Activated CD8-positive, alpha-beta memory T cell treated with anti-CD3 and anti-CD28 coated beads for 36 hours (primary cell): ENCODE measurements around the gene ILRUN. TPM values are rescaled to one million over a fixed set of nuclear protein-coding genes. Genes with fewer than 3 reads are reported as not detected.
"Not testable (repeated sequence)": the region's sequence is repeated elsewhere in the genome, so short reads cannot be mapped to it uniquely, and the experiment has no call there.

Experiments
- CTCF ChIA-PET: fragments of 350-600 bp; sonication (Branson Sonifier 250); formaldehyde crosslinking; loops from one replicate; lab custom pipeline; 2021; ENCODE audit warnings: antibody characterized with exemption; lab: Charles Lee
- POLR2A ChIA-PET: fragments of 350-600 bp; sonication (Branson Sonifier 250); formaldehyde crosslinking; loops from one replicate; lab custom pipeline; 2021; ENCODE audit warnings: antibody characterized with exemption; lab: Charles Lee
- total RNA-seq, 2 experiments: library from RNA; stranded (reverse); gene quantifications; one replicate each; pipeline ENCODE4 v1.2.3, GENCODE V29; 2021

The ILRUN gene
- 10 to 100 TPM; 49.0 to 53.8 TPM for total RNA-seq

DNA sequence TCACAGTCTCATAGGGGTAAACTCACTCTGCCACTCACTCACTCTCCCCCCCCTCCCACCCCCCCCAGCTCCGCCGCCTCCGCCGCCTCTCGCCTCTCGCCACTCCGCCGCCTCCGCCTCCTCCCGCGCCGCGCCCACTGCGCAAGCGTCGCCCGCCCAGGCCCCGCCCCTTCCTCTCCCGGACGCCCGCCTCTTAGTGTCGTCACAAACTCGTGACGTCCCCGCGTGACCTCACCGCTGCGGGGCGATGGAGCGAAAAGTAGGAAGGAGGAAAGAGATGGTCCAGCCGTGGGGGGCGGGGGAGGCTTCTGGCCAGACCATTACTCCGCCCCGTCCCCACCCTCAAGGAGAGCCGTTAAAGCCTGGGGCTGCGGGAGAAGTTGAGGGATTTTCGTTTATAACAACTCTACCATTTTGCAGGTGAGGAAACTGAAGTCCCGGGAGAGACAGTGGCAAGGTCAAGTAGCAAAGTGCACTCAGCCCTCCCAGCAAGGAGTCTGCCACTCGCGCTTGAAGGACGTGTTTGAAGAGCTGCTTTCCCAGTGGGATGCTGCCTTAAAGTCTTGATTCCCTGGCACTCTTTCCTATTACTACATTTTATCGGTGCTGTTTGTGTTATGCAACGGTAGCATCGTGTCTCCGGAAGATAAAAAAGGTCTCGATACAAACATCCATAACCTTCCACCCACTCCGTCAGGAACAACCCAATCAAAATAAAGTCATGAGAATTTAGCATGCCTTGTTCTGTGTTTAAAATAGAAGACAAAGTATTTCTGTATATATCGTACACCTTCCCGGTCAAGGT, at the start of gene ILRUN:
Gene ILRUN, minus strand, starts transcription at position 29 of the 805 bp plus-strand sequence. CDS start 164 bp downstream, outside the sequence.
- CTCF ChIA-PET: interaction anchor here (1.5 kb wide), 1 partner anchor 23 kb away, joined by 3 read pairs; no protein-coding TSS in a partner anchor
- POLR2A ChIA-PET: interaction anchor here (0.5 to 1.5 kb wide), 8 partner anchors 24 to 449 kb away, joined by 3 to 7 read pairs (median 4); partner anchors contain the start of gene SNRPC

DNA sequence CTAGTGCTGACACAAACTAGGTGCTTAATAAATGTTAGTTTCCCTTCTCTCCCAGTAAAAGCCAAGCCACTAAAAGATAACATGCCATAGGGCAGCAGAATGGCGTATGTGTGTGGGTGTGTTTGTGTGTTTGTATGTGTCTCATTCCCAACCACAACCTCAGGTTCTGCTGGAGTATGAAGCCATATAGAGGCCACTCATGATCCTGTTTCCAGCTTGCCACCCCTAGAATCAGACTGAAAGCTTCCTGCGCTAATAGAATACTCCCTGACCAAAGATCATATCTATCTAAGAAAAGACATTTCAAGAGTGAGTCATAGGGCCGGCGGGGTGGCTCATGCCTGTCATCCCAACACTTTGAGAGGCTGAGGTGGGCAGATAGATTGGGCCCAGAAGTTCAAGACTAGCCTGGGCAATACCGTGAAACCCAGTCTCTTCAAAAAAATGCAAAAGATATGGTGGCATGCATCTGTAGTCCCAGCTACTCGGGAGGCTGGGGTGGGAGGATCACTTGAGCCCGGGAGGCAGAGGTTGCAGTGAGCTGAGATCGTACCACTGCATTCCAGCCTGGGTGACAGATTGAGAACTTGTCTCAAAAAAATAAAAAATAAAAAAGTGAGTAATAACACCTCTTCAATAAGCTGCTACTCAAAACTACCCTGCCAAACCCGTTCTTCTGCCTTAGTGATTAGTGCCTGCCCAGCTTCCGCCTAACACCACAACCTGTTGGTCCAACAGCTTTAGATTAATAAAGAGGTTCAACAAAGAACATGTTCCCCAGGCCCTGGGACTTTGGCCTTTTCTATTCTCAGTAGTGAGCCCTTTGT, 48.9 kb upstream of the ILRUN start:
- ChIA-PET CTCF (no interaction called here), POLR2A (no interaction called here)

DNA sequence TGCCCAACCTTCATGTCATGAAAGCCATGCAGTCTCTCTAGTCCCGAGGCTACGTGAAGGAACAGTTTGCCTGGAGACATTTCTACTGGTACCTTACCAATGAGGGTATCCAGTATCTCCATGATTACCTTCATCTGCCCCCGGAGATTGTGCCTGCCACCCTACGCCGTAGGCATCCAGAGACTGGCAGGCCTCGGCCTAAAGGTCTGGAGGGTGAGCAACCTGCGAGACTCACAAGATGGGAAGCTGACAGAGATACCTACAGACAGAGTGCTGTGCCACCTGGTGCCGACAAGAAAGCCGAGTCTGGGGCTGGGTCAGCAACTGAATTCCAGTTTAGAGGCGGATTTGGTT, 47.7 kb upstream of the ILRUN start:
- POLR2A ChIA-PET, CTCF ChIA-PET: not testable (repeated sequence)

DNA sequence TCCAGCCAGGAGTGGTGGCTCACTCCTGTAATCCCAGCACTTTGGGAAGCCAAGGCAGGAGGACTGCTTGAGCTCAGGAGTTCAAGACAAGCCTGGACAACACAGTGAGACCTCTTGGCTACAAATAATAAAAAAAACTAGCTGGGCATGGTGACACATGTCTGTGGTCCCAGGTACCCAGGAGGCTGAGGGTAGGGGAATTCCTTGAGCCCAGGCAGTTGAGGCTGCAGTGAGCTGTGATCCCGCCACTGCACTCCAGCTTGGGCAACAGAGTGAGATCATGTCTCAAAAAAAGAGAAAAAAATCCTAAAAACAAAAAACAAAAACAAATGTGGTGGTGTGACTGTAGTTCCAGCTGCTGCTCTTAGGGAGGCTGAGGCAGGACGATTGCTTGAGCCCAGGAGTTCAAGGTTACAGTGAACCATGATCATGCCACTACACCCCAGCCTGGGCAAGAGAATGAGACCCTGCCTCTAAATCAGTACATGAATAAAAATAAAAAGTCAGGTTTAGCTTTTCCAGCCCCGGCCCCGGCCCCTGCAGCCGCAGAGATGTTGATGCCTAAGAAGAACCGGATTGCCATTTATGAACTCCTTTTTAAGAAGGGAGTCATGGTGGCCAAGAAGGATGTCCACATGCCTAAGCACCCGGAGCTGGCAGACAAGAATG, 47.2 kb upstream of the ILRUN start:
- POLR2A ChIA-PET: no interaction called here
- CTCF ChIA-PET: no interaction called here

DNA sequence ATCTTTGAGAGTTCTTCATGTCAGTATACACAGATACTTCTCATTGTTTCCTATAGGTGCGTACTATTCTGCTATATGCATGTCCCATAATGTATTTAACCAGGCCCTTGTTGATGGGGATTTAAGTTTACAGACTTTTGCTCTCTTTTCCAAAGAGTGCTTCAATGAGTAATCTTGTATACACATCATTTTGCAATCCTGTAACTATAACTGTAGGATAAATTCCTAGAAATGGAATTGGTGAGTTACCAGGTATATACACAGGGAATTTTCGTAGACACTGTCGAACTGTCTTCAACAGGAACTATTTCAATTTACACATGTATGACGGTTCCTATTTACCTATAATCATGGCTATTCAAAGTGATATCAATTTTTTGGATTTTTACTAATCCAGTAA, 45.5 kb upstream of the ILRUN start:
- ChIA-PET POLR2A (no interaction called here), CTCF (interaction anchor here (0.6 to 0.9 kb wide), 2 partner anchors 12 to 389 kb away, joined by 3 to 5 read pairs; no protein-coding TSS in a partner anchor)

DNA sequence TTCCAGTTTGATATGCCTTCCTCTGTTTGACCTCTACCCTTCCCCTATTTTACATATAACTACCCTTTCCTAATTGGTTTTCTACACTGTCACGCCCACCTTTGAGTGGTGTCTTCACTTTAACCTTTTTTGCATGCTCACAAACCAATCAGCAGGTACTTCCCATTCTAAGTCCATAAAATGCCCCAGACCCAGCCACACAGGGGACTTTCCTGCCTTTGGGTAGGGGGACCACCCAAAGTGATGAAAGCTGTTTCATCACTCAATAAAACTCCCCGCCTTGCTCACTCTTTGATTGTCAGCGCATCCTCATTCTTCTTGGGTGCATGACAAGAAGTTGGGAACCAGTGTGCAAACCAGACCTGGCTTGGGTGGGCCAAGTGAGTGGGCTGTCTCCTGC, 40.3 kb upstream of the ILRUN start:
- CTCF ChIA-PET: no interaction called here
- POLR2A ChIA-PET: interaction anchor here (0.6 kb wide), 1 partner anchor 22 kb away, joined by 3 read pairs; no protein-coding TSS in a partner anchor

DNA sequence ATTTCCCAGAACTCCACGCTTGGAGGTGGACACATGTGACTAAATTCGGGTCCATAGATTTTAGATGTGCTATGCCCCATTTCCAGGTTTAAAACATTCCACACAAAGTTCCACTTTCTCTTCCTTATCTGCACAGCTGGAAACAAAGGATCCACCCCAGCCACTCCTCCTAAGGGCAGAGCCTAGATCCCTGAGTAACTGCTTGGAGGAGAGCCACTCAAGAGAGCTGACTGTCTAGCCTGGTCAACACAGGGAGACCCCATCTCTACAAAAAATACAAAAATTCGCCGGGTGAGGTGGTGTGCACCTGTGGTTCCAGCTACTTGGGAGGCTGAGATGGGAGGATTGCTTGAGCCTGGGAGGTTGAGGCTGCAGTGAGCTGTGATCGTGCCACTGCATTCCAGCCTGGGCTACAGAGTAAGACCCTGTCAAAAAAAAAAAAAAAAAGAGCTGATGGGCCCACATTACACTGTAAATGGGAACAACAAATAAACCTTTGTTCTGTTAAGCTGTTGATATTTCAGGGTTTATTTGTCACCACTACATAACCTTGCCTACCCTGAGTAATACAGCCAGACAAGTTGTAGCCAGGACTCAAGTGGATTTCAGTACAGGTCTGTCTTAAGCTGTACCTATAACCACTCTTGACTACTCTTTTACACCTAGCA, 35.0 kb upstream of the ILRUN start:
- CTCF ChIA-PET: no interaction called here
- POLR2A ChIA-PET: no interaction called here

DNA sequence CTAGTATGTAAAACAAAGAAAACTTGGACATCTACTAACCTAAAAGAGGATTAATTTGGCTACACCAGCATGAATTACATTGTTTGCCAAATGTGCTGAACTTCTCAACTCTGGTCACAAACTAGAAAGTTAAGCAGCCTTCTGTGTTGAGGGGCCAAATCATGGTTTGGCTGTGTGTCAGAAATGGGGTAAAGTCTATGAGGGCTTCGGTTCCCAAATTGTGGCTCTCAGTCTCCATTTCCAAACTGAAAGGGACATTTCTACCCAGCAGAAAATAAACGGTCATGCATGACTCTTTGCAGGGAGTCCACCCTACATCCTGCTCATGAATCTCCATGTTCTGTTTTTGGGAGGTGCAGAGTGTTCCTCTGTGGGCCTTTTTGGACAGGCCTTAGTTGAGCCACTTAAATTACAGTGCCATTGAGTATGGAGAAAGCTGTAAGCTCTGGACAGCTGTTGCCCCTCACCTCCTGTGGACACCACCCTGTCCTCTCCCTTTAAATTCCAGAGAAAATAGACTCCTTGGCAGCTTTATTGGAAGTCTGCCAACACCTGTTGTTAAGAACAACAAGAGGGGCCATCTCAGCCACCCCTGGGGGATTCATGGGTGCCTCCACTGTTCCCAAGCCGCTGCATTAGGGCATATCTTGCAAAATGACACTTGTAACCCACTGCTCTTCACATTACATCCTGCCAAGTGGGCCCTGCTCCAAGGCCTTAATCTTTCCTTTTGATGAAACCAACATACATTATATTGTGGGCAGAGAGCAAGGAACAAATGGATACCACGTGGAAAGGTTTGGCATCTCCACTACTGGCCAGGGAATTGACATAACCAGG, 33.3 kb upstream of the ILRUN start:
- POLR2A ChIA-PET: no interaction called here
- CTCF ChIA-PET: interaction anchor here (0.9 kb wide), 1 partner anchor 27 kb away, joined by 3 read pairs; no protein-coding TSS in a partner anchor

DNA sequence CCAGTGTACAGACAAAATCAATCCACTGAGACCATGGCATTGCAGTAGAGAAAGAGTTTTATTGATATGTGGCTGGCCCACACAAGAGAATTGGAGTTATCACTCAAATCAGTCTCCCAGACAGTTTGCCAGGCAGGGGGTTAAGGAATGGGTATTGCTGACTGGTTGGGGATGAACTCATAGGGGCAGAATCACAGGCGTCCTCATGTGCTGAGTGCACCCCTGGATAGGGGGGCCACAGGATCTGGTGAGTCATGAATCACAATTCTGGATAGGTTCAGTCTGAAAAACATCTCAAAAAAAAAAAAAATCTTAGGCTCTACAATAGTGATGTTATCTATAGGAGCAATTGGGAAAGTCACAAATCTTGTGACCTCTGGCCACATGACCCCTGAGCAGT, 29.5 kb upstream of the ILRUN start:
- POLR2A ChIA-PET: no interaction called here

DNA sequence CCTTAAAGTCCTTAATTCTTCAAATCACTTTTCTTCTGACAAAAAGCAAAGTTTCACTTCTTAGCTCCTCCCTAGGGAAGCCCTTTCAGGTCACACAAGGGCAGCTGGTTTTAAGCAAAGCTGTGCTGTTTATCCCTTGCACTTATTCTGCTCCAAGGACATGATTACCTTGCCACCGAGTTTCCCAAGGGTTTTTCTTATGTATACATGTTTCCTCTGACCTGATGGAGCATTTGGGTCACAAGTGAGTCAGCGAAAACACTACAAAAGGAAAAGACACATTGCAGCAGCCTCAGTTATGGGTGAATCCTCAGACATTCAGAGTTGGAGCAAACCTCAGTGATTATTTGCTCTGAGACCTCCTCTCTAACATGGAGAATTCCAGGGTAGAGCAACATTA, 26.6 kb upstream of the ILRUN start:
- ChIA-PET POLR2A (interaction anchor here (0.6 kb wide), 1 partner anchor 11 kb away, joined by 3 read pairs; no protein-coding TSS in a partner anchor), CTCF (no interaction called here)

More for the DNA sequence above, 29.5 kb upstream of the ILRUN start:
- CTCF ChIA-PET: no interaction called here

DNA sequence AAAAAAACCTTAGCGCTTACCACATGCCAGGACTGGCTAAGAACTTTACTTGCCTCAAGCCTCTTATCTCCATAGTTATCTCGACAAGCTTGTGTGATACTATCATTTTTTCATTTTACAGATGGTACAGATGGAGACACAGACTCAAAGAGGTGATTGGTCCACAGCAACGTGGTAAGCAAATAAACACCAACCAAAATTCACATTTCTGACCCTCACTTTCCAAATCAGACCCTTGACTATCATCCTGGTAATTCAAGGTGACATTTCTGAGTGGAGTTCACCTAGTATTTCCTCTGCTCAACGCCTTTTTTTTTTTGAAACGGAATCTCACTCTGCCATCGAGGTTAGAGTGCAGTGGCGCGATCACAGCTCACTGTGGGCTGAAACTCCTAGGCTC, 25.9 kb upstream of the ILRUN start:
- ChIA-PET POLR2A (interaction anchor here (0.5 kb wide), 1 partner anchor 492 kb away, joined by 3 read pairs; no protein-coding TSS in a partner anchor), CTCF (no interaction called here)

DNA sequence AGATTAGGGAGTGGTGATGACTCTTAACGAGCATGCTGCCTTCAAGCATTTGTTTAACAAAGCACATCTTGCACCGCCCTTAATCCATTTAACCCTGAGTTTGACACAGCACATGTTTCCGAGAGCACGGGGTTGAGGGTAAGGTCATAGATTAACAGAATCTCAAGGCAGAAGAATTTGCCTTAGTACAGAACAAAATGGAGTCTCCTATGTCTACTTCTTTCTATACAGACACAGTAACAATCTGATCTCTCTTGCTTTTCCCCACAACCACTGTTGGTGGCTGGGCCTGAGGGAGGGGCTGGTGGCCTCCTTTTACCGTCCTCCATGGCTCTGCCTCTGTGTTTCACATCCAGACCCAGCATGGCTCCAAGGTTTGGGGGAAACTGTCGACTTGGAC, 23.6 kb upstream of the ILRUN start:
- CTCF ChIA-PET, POLR2A ChIA-PET: not testable (repeated sequence)

DNA sequence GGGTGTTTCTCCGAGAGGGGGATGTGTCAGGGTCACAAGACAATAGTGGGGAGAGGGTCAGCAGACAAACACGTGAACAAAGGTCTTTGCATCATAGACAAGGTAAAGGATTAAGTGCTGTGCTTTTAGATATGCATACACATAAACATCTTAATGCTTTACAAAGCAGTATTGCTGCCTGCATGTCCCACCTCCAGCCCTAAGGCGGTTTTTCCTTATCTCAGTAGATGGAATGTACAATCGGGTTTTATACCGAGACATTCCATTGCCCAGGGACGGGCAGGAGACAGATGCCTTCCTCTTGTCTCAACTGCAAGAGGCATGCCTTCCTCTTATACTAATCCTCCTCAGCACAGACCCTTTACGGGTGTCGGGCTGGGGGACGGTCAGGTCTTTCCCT, 23.1 kb upstream of the ILRUN start:
- POLR2A ChIA-PET, CTCF ChIA-PET: not testable (repeated sequence)

DNA sequence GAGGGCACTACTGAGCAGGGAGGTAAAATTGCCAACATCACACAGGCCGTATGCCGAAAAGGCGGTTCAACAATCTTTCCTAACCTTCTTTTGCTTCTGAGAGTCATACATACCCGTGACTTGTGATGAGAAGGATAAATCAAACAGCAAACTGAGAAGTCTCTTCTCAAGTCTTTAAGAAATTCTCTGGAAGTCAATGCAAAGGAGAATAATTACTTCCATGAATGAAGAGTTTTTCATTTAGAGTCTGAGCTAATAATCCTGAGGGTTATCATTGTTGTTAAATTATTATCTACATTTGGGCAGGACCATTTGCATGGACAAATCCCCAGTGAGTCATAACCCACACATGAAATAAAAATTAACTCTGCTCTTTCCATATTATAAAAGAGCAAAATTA, 22.4 kb upstream of the ILRUN start:
- CTCF ChIA-PET: no interaction called here

DNA sequence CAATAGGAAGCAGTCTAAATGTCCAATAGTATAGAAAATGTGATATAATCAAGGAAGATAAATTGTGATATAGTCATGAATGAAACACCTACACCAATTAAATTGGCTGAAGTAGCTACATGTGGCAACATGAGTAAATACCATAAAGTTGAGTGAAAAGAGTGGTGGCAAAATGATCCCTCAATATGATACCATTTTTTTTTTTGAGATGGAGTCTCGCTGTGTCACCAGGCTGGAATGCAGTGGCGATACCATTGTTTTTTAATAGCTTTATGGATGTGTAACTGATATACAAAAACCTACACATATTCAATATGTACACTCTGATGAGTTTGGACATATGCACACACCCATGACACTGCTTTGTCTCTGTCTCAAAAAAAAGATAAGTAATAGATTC, 20.9 kb upstream of the ILRUN start:
- POLR2A ChIA-PET: no interaction called here

More for the DNA sequence above, 22.4 kb upstream of the ILRUN start:
- POLR2A ChIA-PET: no interaction called here

DNA sequence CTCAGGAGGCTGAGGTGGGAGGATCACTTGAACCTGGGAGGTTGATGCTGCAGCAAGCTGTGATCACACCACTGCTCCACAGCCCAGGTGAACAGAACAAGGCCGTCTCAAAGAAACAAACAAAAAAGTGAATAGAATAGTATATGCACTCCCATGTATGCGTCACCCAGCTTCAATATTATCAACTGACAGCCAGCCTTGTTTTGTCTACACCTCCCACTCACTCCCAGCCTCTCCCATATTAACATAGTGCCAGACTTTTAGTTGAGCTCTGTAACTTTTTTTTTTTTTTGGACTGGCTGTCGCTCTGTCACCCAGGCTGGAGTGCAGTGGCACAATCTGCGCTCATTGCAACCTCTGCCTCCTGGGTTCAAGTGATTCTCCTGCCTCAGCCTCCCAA, 18.1 kb upstream of the ILRUN start:
- ChIA-PET POLR2A (interaction anchor here (0.7 kb wide), 1 partner anchor 22 kb away, joined by 3 read pairs; no protein-coding TSS in a partner anchor), CTCF (no interaction called here)

More for the DNA sequence above, 20.9 kb upstream of the ILRUN start:
- CTCF ChIA-PET: no interaction called here

DNA sequence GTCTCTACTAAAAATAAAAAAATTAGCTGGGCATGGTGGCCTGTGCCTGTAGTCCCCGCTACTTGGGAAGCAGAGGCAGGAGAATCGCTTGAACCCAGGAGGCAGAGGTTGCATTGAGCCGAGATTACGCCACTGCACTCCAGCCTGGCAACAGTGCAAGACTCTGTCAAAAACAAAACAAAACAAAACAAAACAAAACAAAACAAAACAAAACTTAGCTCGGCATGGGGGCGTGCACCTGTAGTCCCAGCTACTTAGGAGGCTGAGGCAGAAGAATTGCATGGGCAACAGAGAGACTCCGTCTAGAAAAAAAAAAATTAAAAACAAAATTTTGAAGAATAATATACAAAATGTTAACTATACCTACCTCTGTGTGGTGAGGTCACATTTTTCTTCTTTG, 16.3 kb upstream of the ILRUN start:
- POLR2A ChIA-PET, CTCF ChIA-PET: not testable (repeated sequence)

DNA sequence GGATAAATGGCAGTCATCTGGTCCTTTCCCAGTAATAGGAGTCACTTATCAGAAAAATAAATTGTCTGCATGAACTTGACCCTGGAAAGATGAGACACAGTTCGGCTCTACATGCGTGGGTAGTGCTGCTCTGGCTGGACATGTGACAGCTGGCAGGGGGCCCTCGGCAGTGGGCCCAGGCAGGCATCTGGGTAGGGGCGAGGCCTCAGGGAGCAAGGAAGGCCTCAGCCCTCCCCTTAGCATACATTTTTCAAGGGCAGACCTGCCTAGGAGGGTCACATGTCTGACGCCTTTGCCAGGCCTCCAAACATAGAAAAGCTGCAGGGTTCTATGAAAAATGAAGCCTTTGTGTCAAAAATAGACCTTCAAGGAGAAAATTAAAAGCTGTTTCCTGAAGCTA, 12.8 kb upstream of the ILRUN start:
- POLR2A ChIA-PET: no interaction called here
- CTCF ChIA-PET: no interaction called here
